GM13976 (cell line): ENCODE data around the gene CLSTN2.

Experiments used
- DNase-seq: peaks from one replicate; pipeline ENCODE4 v3.0.0; 2012; ENCODE audit warnings: low spot score
- CTCF ChIP-seq: IDR thresholded peaks from 2 replicates; pipeline ENCODE4 v1.5.1; 2012; ENCODE audit warnings: borderline replicate concordance, mild to moderate bottlenecking; ENCODE audit not compliant: insufficient read depth; ENCODE audit errors: extremely low read depth, missing control alignments, control extremely low read depth
- in situ Hi-C: fragments of 300-500 bp; cut with MboI; formaldehyde crosslinking; loops from one replicate; pipeline ENCODE4 v1.12.0; 2022; ENCODE audit warnings: low sequenced_read_pairs, mixed read lengths, inconsistent platforms; ENCODE audit not compliant: unreplicated experiment

Gene CLSTN2

GRCh38 chr3:140344601-140345205 lies 409.7 kb downstream of the CLSTN2 start:
- DNase-seq: no peak

GRCh38 chr3:140347151-140347550 lies 412.2 kb downstream of the CLSTN2 start:
- no peak for TF ChIP-seq CTCF
- in situ Hi-C loops: no loop called here
- no peak for DNase-seq

More at GRCh38 chr3:140344601-140345205, 409.7 kb downstream of the CLSTN2 start:
- TF ChIP-seq CTCF: no peak
- in situ Hi-C loops: no loop called here

GRCh38 chr3:140349938-140350337 lies 415.0 kb downstream of the CLSTN2 start:
- no peak for TF ChIP-seq CTCF
- in situ Hi-C loops: no loop called here
- DNase-seq: no peak

- no peak for TF ChIP-seq CTCF
- in situ Hi-C loops: no loop called here
- no peak for DNase-seq
Observed at GRCh38 chr3:140351466-140351865, 416.5 kb downstream of the CLSTN2 start.

- no peak for DNase-seq
Observed at GRCh38 chr3:140355481-140355880, 420.5 kb downstream of the CLSTN2 start.

GRCh38 chr3:140358686-140359085 lies 423.7 kb downstream of the CLSTN2 start:
- in situ Hi-C loops: no loop called here
- no peak for TF ChIP-seq CTCF
- DNase-seq: no peak

More at GRCh38 chr3:140355481-140355880, 420.5 kb downstream of the CLSTN2 start:
- no peak for TF ChIP-seq CTCF
- in situ Hi-C loops: no loop called here
